VCaP (cell line): ENCODE measurements around the gene DBF4B.

Experiments used
- H3K27ac ChIP-seq: fragments of 450-650 bp; 2 replicates; pipeline ENCODE4 v1.5.1; 2017
- TF ChIP-seq, protein P1 (sequence below): fragments of 450-650 bp; conservative IDR thresholded peaks from 2 replicates; pipeline ENCODE4 v1.5.1; 2017; ENCODE audit warnings: mild to moderate bottlenecking, moderate library complexity

DBF4B gene

DNA sequence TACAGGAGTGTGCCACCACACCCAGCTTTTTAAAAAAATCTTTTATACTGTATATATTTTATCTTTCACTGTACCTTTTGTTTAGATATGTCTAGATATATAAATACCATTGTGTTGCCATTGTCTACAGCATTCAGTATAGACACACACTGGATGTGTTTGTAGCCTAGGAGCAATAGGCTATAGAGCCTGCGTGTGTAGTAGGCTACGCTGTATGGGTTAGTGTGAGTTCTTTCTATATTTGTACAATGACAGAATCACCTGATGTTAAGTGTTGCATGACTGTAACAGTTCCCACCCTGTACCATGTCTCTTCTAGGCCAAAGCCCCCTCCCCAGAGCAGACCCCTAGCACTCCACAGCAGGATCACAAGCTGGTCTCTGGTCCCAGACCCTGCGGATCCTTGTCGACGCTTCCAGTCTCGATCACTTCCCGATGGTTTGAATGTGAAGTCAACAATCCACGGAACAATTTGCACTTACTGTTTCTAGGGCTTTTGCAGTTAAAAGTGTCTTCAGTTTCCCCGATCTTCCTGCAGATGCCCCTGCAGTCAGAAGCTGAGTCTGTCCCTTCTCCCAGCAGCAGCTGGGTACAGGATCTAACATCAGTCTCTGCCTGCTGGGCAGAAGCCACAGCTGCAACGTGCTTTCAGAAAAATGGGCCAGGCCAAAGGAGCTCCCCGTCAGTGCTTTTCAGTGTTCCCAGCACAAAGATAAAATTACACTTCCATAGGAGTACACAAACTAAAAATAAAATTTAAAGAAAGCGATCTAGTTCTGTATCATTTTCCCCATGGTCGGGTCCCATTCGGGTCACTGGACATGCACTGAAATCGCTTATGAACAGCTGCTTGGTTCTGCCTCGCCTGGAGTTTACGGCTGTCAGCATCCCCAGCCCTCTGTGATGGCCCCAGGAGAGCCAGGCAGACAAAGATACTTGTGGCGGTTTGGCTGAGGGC lies 85.7 kb downstream of the DBF4B start:
- TF ChIP-seq, protein P1, sequence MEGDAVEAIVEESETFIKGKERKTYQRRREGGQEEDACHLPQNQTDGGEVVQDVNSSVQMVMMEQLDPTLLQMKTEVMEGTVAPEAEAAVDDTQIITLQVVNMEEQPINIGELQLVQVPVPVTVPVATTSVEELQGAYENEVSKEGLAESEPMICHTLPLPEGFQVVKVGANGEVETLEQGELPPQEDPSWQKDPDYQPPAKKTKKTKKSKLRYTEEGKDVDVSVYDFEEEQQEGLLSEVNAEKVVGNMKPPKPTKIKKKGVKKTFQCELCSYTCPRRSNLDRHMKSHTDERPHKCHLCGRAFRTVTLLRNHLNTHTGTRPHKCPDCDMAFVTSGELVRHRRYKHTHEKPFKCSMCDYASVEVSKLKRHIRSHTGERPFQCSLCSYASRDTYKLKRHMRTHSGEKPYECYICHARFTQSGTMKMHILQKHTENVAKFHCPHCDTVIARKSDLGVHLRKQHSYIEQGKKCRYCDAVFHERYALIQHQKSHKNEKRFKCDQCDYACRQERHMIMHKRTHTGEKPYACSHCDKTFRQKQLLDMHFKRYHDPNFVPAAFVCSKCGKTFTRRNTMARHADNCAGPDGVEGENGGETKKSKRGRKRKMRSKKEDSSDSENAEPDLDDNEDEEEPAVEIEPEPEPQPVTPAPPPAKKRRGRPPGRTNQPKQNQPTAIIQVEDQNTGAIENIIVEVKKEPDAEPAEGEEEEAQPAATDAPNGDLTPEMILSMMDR: no peak
- no peak overlapping the region for H3K27ac ChIP-seq

GRCh38 chr17:44794851-44795413 lies 86.5 kb downstream of the DBF4B start:
- no peak overlapping the region for H3K27ac ChIP-seq

GRCh38 chr17:44795421-44795820 lies 87.0 kb downstream of the DBF4B start:
- no peak overlapping the region for H3K27ac ChIP-seq
- TF ChIP-seq, protein P1: no peak

More at GRCh38 chr17:44794851-44795413, 86.5 kb downstream of the DBF4B start:
- TF ChIP-seq, protein P1: no peak

- TF ChIP-seq, protein P1: no peak
- no peak overlapping the region for H3K27ac ChIP-seq
These were observed 87.5 kb downstream of the DBF4B start for GRCh38 chr17:44795928-44796327.

- H3K27ac ChIP-seq: no peak overlapping the region
- TF ChIP-seq, protein P1: no peak
These were observed 88.3 kb downstream of the DBF4B start for GRCh38 chr17:44796731-44797130.

- H3K27ac ChIP-seq: no peak overlapping the region
These were observed 89.3 kb downstream of the DBF4B start for GRCh38 chr17:44797802-44798201.

GRCh38 chr17:44798356-44798755 lies 89.9 kb downstream of the DBF4B start:
- TF ChIP-seq, protein P1: no peak
- H3K27ac ChIP-seq: no peak overlapping the region

More at GRCh38 chr17:44797802-44798201, 89.3 kb downstream of the DBF4B start:
- TF ChIP-seq, protein P1: no peak
